GM18519 (cell line): ENCODE data around the gene NOS2.
"Not testable (repeated sequence)": the region's sequence is repeated elsewhere in the genome, so short reads cannot be mapped to it uniquely, and the experiment has no call there.

Source experiments
- ATAC-seq: cut with Tn5 transposase; IDR thresholded peaks from one replicate; pipeline ENCODE4 v1.9.1; 2021; ENCODE audit warnings: mild to moderate bottlenecking, moderate library complexity; ENCODE audit not compliant: unreplicated experiment, low FRiP score

Gene NOS2

GRCh38 chr17:27740541-27740940 is 59.8 kb downstream of the NOS2 start:
- ATAC-seq: not testable (repeated sequence)

DNA sequence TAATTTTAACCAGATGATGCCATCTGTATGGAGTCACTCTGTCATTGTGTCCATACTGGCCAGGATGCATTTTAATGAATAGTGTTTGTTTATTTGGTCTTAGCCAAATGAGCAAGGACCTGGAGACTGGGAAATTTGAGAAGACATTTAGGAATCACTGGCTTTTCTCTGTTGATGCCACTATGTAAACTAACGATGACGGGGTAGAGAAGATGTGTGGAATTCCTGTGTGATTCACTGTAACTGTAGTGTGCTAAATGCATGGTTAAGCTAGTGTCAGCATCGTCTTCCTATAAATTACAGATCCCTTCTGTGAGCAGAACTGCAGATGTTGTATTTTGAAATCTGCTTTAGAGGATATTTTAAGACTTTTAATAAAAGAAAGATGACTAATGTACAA is 66.6 kb downstream of the NOS2 start:
- no peak for ATAC-seq

- ATAC-seq: not testable (repeated sequence)
Observed at GRCh38 chr17:27732746-27733145, 67.6 kb downstream of the NOS2 start.

GRCh38 chr17:27725982-27726381 is 74.3 kb downstream of the NOS2 start:
- not testable (repeated sequence) for ATAC-seq

- no peak for ATAC-seq
Observed at GRCh38 chr17:27721797-27722196, 78.5 kb downstream of the NOS2 start.
